ENCODE measurements around the gene GEMIN4.
"Not testable (repeated sequence)": the region's sequence is repeated elsewhere in the genome, so short reads cannot be mapped to it uniquely, and the experiment has no call there.

GEMIN4 gene

DNA sequence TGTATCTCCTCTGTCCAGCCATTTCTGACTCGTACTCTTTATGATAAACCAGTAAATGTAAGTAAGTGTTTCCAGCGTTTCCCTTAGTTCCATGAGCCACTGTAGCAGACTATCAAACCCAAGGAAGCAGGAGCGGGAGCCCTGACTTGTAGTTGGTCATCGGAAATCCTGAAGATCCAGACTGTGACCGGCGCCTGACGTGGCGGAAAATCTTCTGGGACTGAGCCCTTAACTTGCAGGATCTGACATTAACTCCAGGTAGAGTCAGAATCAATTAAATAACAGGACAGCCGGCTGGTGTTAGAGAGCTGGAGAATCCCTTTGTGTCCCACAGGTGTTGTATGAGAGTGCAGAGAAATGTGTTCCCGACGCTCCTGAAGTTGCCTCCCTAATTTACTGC, 26.0 kb upstream of the GEMIN4 start:
- no peak for DNase-seq (ENCODE audit: low read depth in 3 of 3)

DNA sequence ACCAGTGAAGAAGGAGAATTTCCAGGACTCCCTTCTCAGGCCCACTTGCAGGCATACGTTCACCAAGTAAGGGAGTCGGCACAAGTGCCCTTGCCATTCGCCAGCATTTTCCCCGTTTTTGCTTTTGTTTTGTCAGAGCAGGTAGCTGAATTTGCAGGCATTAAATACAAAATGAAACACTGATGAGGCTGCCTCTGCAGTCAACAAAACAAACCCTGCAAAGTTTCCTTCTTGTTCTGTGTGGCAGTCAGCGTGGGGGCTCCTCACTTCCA, 22.2 kb upstream of the GEMIN4 start:
- no peak for DNase-seq (ENCODE audit: low read depth in 3 of 3)

DNA sequence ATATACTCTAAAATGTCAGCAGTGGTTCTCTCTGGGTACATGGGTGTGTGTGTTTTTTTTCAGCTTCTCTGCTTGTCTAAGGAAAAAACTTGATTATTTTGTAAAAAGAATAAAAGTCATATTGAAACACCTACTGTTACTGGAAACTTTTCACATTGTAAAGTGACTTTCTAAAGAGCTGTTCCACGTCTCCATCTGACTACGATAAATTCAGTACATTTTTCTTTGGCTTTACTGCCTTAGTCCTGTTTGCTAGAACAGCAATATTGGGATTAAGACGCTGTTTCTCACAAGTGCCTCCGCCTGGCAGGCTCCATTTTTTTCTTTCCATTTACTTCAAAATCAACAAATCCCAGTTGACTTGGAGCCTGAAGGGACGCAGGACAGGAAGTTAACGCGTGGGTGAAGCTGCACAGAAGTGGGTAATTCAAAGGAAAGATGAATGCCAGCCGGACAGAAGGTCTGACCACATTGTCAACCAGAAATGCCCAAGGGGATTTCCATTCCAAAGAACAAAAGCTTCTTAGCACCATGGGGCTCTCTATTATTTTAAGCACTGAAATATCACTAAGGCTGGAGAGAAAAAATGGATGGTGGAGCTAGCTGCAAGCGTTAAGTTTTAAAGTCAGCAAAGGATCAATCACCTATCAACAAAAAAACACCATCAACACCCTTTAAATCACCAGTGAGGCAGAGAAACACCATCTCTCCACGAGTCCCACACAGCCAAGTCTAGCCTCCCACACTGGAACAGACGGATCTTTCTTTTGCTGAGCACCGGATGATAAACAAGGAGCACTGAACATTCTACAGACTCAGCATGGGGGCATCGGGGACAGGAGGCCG, 21.6 kb upstream of the GEMIN4 start:
- DNase-seq (ENCODE audit: low read depth in 3 of 3) = no peak

DNA sequence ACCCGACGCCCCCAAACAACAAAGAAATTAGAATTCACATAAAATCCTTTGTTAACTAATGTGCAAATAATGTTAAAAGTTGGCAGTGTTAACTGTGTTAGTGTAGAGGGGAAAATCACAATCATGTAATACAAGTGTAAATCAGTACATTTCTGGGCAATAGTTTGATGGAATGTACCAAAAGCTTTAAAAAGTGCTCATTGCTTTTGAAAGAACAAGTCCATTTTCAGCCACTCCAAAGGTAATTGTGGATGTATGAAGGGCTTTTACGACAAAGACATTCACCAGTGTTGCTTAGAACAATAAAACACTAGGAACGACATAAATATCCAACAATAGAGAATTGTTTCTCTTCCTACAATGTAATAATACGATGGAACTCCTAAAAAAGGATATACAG, 21.0 kb upstream of the GEMIN4 start:
- no peak for DNase-seq (ENCODE audit: low read depth in 3 of 3)

DNA sequence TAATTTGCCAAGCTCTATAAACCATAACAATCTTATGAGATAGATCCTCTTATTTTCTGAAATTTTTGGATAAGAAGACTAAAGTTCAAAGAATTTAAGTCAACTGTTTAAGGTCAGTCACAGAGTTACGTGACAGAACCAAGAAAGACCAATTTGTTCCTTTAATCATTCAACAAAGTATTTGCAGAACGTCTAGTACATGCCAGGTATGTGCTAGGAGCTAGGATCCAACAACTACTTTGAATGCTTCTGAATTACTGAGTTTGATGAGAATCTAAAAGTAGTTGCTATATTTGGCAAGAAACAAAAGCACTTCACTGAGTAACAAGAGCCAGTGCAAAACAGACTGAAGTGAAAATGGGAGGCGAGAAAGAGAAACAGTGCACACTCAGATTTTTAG, 15.0 kb upstream of the GEMIN4 start:
- DNase-seq (ENCODE audit: low read depth in 3 of 3) = no peak

DNA sequence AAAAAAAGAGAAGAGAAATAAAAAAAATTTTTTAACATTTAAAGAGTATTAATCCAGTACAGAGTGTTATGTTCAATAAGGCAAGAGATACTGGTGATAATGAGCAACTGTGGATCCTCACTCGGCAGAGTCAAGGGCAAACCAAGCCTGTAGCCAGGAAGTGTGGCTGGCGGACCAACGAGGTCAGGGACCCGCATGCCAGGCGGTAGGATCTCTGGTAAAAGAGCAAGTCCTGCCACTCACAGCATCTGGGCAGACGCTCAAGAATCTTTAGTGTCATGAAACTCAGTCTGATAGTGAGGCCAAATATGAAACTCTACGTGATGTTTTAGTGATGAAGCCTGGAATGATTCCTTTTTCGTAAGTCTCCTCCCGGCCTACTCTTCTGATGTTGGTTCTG, 8.3 kb upstream of the GEMIN4 start:
- no peak for DNase-seq (ENCODE audit: low read depth in 3 of 3)

DNA sequence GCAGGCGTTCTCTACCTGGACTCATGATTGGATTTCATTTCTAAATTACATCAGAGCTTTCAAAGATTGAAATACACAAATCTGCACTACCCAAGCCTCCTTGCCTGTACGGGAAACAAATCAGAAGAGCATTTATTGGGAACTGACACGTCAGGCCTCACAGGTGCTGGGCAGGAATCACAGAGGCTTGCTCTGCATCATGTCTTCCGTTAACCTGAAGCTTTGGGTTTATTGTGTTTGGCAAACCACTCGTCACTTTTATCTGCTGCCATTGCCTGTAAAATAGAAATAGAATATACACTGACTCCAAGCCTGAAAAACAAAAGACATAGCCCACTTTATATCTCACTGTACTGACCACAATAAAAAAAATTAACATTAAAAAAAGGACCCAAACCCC, 7.9 kb upstream of the GEMIN4 start:
- no peak for DNase-seq (ENCODE audit: low read depth in 3 of 3)

DNA sequence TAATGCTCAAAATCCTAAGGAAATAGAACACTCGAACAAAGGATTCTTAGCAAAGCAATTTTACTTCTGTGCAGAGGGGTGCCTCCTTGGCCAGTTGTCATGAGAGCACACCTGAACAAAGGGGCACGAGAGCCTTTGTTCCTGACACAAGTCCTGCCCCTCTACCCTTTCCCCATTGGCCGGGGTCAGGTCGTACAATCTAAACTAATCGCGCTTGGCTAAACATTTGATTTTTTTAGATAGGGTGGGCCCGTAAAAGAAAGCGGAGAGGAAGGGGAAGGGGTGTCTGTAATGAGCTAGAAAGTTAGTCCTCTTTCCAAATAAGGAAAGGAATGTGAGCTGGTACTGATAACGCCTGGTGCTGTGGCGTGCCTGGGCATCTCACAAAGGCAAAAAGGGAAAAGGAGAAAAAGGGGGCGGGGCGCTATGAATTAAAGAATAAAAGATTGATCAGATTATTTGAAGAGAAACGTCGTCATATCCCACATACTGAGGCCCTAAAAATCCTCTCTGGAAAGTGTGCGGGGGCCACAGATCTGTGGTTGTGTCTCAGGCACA, 4.0 kb upstream of the GEMIN4 start:
- not testable (repeated sequence) for DNase-seq (ENCODE audit: low read depth in 3 of 3)

DNA sequence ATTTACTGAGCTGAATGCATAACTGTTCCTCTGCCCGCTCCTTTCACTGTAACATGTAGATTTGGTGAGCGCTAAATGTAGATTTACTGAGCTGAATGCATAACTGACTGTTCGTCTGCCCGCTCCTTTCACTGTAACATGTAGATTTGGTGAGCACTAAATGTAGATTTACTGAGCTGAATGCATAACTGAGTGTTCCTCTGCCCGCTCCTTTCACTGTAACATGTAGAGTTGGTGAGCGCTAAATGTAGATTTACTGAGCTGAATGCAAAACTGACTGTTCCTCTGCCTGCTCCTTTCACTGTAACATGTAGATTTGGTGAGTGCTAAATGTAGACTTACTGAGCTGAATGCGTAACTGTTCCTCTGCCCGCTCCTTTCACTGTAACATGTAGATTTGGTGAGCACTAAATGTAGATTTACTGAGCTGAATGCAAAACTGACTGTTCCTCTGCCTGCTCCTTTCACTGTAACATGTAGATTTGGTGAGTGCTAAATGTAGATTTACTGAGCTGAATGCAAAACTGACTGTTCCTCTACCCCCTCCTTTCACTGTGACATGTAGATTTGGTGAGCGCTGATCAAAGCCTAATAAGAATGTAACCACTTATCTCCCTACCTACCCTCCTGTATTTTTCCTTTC, 3.4 kb upstream of the GEMIN4 start:
- not testable (repeated sequence) for DNase-seq (ENCODE audit: low read depth in 3 of 3)

DNA sequence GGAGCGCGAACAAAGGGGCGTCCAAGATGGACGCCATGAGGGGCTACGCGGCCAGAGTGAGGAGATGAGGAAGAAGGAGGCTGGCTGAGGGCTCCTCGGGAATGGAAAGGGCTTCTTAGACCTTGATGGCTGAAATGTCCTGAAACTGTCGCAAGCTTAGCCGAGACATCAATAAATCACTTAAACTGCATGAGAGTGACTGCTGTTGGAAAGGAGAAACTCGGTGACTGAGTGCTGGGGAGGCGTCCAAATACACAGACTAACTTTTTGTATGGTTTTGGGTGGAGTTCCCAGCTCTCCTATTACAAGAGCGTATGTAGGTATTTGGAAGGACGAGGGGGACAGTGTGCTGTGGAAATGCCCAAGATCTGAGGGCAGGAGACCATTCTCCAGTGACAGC, 1.4 kb upstream of the GEMIN4 start:
- no peak for DNase-seq (ENCODE audit: low read depth in 3 of 3)

DNA sequence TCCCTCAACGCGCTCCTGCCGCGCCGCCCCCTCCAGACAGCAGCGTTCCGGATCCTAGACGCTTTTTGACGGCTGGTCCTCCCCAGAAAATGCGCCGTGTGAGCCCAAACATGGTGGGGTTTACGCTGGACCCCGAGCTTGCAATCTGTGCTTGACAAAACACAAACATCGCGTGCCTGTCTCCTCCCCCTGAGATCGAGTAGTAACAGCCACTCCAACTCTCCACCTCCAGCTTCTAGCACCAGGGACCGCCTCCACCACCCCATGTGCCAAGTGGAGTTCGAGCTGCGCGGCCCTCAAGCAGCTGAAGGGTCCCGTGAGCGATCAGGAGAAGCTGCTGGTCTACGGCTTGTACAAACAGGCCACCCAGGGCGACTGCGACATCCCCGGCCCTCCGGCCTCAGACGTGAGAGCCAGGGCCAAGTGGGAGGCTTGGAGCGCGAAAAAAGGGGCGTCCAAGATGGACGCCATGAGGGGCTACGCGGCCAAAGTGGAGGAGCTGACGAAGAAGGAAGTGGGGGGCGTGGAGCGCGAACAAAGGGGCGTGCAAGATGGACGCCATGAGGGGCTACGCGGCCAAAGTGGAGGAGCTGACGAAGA, 656 bp upstream of the GEMIN4 start:
- peak in 1 of 3 experiments; percentile 22 for DNase-seq (ENCODE audit: low read depth in 3 of 3)

DNA sequence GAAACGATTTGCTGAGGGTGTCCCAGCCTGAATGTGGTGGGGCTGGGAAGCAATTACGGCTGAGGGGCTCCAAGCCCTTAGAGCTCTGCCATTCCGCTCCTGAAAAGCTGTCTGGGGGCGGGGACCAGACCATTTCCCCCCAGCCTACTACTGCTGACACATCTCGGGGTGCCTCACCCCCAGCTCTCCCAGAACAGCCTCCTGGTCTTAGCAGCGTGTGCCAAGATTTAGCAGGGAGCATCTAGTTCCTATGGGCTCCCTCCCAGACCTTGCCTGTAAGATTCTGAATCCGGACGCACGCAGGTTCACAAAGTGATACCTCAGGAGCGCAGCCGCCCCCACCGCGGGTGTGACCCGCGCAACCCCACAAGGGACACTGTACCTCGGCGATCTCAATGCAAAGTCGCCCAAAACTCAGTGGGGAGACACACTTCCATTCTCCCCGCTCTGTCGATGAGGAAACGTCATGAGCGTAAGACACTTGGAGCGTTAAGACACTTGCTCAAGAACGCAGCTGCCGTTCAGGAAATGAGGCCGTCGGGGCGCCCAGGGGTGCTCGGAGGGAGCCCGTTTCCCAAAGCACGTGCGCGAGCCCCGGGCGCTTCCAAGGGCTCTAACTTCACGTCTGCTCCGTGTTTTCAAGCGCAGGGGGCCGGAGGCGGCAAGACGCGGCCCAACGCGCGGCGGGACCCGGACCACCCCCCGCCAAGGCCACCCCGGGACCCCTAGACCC, 629 bp downstream of the GEMIN4 start:
- DNase-seq (ENCODE audit: low read depth in 3 of 3) = peak in 2 of 3 experiments; percentile 14 to 38

DNA sequence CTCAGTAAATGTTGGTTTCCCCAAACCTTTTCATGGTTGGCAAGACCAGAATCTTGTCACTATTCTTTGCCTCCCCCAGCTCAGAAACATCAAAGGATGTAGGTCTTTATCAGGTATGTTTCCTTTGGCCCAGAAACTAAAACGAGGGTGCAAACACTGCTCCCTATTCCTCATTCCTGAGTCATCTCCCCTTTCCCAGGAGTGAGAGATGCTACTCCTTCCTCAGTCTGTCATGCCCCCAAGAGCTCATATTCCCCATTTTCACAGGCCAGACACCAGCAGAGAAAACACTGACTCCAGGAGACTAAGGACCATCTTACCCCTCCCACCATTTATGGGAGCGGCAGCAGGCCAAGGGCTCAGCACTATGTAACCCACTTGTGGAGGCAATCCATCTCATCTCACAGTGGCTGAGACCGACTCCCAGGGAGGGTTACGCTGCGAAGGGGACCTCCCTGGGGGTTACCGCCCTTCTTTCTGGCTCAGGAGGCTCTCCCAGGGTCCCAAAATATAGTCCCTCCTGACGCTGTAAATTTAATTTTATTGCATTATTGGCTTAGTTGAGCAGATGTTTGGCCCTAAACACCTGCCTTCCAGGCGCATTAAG, 1.5 kb downstream of the GEMIN4 start:
- no peak for DNase-seq (ENCODE audit: low read depth in 3 of 3)

DNA sequence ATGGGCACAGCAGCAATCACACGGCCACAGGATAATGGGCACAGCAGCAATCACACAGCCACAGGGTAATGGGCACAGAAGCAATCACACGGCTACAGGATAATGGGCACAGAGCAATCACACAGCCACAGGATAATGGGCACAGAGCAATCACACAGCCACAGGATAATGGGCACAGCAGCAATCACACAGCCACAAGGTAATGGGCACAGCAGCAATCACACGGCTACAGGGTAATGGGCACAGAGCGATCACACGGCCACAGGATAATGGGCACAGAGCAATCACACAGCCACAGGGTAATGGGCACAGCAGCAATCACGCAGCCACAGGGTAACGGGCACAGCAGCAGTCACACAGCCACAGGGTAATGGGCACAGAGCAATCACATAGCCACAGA, 2.7 kb downstream of the GEMIN4 start:
- DNase-seq (ENCODE audit: low read depth in 3 of 3) = not testable (repeated sequence)

DNA sequence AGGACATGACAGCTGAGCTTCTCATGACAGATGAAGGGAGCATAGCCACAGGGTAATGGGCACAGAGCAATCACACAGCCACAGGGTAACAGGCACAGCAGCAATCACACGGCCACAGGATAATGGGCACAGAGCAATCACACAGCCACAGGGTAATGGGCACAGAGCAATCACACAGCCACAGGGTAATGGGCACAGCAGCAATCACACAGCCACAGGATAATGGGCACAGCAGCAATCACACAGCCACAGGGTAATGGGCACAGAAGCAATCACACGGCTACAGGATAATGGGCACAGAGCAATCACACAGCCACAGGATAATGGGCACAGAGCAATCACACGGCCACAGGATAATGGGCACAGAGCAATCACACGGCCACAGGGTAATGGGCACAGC, 3.5 kb downstream of the GEMIN4 start:
- DNase-seq (ENCODE audit: low read depth in 3 of 3) = not testable (repeated sequence)

DNA sequence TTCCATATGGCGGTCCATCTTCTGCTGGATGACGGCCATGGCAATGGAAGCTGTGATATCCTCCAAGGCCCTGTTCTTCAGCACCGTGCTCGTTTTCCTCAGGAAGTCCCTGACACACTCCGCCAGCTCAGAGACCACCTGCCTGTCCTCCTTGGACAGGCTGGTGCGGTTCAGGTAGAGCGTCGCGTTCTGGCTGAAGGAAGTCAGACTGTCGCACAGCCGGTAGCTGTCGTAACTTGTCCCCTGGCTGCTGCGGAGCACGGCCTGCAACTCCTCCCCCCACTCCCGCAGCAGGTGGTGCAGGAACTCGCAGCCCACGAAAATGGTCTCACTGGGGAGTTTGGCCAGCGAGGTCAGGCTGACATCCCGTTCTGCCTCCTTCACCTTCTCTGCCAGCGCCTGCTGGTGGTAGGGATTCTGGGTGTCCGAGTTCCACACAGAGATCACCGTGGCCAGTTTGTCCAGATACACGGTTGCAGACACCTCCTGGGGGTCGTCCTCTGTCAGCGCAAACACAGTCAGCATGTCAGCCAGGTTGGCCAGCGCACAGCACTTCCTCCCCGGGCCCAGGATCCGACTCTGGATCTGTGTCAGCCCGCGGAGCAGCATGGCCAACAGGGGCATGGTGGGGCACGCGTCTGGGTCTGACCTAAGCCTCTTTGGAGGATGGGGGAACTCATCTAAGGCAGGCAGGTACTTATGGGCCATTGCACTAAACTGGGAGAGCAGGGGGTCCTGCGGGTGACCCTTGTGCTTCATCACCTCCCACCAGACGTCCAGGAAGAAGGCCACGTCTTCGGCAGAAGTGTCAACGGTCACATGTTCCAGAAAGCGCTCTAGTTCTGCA, 5.1 kb downstream of the GEMIN4 start:
- no peak for DNase-seq (ENCODE audit: low read depth in 3 of 3)

DNA sequence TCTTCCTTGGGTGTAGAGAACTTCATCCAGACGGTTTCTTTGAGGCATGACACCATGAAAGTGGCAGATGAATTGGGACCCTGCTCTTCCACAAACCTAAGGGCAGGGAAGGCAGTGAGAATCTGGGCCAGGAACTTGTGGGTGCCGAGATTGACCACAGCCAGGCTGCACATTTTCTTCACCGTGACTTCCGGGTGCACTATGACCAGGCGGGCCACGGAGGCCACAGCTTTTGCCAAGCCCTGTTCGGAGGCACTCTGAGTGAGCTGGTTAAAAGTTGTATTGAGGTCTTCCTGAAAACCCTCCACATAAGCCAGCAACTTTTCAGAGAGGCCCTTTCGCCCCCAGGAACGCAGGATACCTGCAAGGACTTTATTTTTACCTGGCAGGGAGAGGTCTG, 5.9 kb downstream of the GEMIN4 start:
- no peak for DNase-seq (ENCODE audit: low read depth in 3 of 3)

DNA sequence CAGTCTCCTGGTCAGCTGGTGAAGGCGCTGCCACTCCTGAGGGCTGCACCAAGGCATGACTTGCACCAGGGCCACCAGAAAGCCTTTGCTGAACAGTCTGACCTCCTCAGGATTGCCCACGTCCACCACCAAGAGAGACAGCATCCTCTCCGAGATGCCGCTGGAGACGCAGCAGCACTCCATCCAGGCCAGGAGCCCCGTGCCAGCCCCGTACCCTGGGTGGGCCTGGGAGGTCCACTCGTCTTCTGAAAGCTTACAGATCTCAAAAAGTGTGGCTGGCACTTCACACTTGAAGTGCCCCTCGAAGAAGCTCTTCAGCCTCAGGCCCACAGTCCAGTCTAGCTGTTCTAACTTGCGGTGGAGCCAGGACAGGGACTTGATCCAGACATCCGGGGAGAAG, 6.7 kb downstream of the GEMIN4 start:
- no peak for DNase-seq (ENCODE audit: low read depth in 3 of 3)

DNA sequence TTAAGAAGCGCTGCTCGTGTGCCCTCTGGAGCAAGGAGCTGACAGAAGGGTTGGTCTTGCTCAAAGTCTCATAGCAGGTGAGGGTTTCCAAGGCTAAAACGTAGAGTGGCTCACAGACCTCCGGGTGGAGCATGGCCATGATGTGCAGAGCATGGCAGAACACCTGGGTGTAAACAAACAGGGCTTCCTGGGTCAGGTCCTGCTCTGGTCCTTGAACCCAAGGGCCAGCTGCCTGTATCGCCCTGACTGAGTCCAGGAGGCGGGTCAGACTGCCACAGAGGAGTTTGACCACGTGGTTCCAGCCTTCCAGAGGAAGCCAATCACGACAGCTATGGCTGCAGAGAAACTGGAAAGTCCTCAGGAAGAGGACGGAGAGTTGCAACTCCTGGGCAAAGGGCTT, 7.1 kb downstream of the GEMIN4 start:
- no peak for DNase-seq (ENCODE audit: low read depth in 3 of 3)

DNA sequence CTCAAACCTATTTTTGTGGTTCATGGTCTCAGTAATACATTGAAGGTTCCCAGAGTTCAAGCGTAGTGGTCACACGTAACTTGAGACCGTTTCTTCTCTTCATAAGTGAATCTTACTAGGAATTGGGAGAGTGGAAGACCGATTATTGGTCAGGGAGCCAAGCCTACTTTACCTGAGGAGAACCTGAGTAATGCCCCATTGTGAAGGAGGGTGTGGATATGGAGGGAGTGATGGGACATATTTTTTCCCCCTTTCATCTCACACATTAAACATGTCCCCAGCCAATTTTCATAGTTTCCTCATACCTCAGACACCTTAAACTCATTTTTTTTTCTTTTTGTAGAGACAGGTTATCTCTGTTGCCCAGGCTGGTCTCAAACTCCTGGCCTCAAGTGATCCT, 8.9 kb downstream of the GEMIN4 start:
- no peak for DNase-seq (ENCODE audit: low read depth in 3 of 3)

Data from stimulated activated CD4-positive, alpha-beta T cell treated with anti-CD3 and anti-CD28 coated beads, TNF-alpha, amount 100 ng/mL, for 24 hours (primary cell).